Measurements from ENCODE around the gene UCK1. TPM values are rescaled to one million over a fixed set of nuclear protein-coding genes. Genes with fewer than 3 reads are reported as not detected.
"Not testable (repeated sequence)": the region's sequence is repeated elsewhere in the genome, so short reads cannot be mapped to it uniquely, and the experiment has no call there.

The UCK1 gene
- total RNA-seq, 1 donor from 2014 or later = 32.2 TPM

- no peak for DNase-seq (ENCODE audit: extremely low spot score, unreplicated experiment)
- no peaks in the 10 kb centered on the region for H3K4me1 Mint-ChIP-seq (ENCODE audit: unreplicated experiment)
Observed at GRCh38 chr9:131516930-131517329, 14.1 kb downstream of the UCK1 start.

GRCh38 chr9:131516100-131516499, 15.0 kb downstream of the UCK1 start:
- H3K4me1 Mint-ChIP-seq (ENCODE audit: unreplicated experiment) = no peaks in the 10 kb centered on the region
- no peak overlapping the region for H3K27ac Mint-ChIP-seq (ENCODE audit: unreplicated experiment)
- H3K27me3 Mint-ChIP-seq (ENCODE audit: unreplicated experiment) = no peaks in the 10 kb centered on the region
- no peaks in the 10 kb centered on the region for H3K9me3 Mint-ChIP-seq (ENCODE audit: unreplicated experiment)
- H3K36me3 Mint-ChIP-seq (ENCODE audit: unreplicated experiment) = peaks cover 33% of the 10 kb centered on the region
- TF ChIP-seq CTCF (IDR thresholded peaks at IDR 0.05) = no peak
- H3K4me3 Mint-ChIP-seq (ENCODE audit: unreplicated experiment) = no peak overlapping the region
- no peak for DNase-seq (ENCODE audit: extremely low spot score, unreplicated experiment)

More at GRCh38 chr9:131516930-131517329, 14.1 kb downstream of the UCK1 start:
- Mint-ChIP-seq H3K27me3 (ENCODE audit: unreplicated experiment) (no peaks in the 10 kb centered on the region), H3K4me3 (ENCODE audit: unreplicated experiment) (no peak overlapping the region), H3K9me3 (ENCODE audit: unreplicated experiment) (no peaks in the 10 kb centered on the region), H3K36me3 (ENCODE audit: unreplicated experiment) (peaks cover 31% of the 10 kb centered on the region), H3K27ac (ENCODE audit: unreplicated experiment) (no peak overlapping the region)
- no peak for TF ChIP-seq CTCF (IDR thresholded peaks at IDR 0.05)

- H3K27ac Mint-ChIP-seq (ENCODE audit: unreplicated experiment) = not testable (repeated sequence)
- H3K36me3 Mint-ChIP-seq (ENCODE audit: unreplicated experiment) = peaks cover 37% of the 10 kb centered on the region
Observed at GRCh38 chr9:131515559-131516031, 15.5 kb downstream of the UCK1 start.

GRCh38 chr9:131513177-131513576, 17.9 kb downstream of the UCK1 start:
- Mint-ChIP-seq H3K27ac (ENCODE audit: unreplicated experiment) (no peak overlapping the region), H3K4me1 (ENCODE audit: unreplicated experiment) (no peaks in the 10 kb centered on the region), H3K36me3 (ENCODE audit: unreplicated experiment) (peaks cover 32% of the 10 kb centered on the region), H3K4me3 (ENCODE audit: unreplicated experiment) (no peak overlapping the region), H3K9me3 (ENCODE audit: unreplicated experiment) (no peaks in the 10 kb centered on the region), H3K27me3 (ENCODE audit: unreplicated experiment) (no peaks in the 10 kb centered on the region)
- TF ChIP-seq CTCF (IDR thresholded peaks at IDR 0.05) = no peak
- no peak for DNase-seq (ENCODE audit: extremely low spot score, unreplicated experiment)

More at GRCh38 chr9:131515559-131516031, 15.5 kb downstream of the UCK1 start:
- DNase-seq (ENCODE audit: extremely low spot score, unreplicated experiment); H3K4me1 Mint-ChIP-seq (ENCODE audit: unreplicated experiment); H3K9me3 Mint-ChIP-seq (ENCODE audit: unreplicated experiment); H3K27me3 Mint-ChIP-seq (ENCODE audit: unreplicated experiment); H3K4me3 Mint-ChIP-seq (ENCODE audit: unreplicated experiment): not testable (repeated sequence)

GRCh38 chr9:131511880-131512279, 19.2 kb downstream of the UCK1 start:
- TF ChIP-seq CTCF (IDR thresholded peaks at IDR 0.05) = no peak
- Mint-ChIP-seq H3K27me3 (ENCODE audit: unreplicated experiment) (no peaks in the 10 kb centered on the region), H3K4me3 (ENCODE audit: unreplicated experiment) (no peak overlapping the region), H3K4me1 (ENCODE audit: unreplicated experiment) (no peaks in the 10 kb centered on the region), H3K36me3 (ENCODE audit: unreplicated experiment) (peaks cover 27% of the 10 kb centered on the region), H3K27ac (ENCODE audit: unreplicated experiment) (no peak overlapping the region), H3K9me3 (ENCODE audit: unreplicated experiment) (no peaks in the 10 kb centered on the region)
- DNase-seq (ENCODE audit: extremely low spot score, unreplicated experiment) = no peak

- DNase-seq (ENCODE audit: extremely low spot score, unreplicated experiment) = no peak
- peaks cover 29% of the 10 kb centered on the region for H3K36me3 Mint-ChIP-seq (ENCODE audit: unreplicated experiment)
- H3K9me3 Mint-ChIP-seq (ENCODE audit: unreplicated experiment) = no peaks in the 10 kb centered on the region
- TF ChIP-seq CTCF (IDR thresholded peaks at IDR 0.05) = no peak
- H3K27me3 Mint-ChIP-seq (ENCODE audit: unreplicated experiment) = no peaks in the 10 kb centered on the region
- no peaks in the 10 kb centered on the region for H3K4me1 Mint-ChIP-seq (ENCODE audit: unreplicated experiment)
- no peak overlapping the region for H3K27ac Mint-ChIP-seq (ENCODE audit: unreplicated experiment)
- H3K4me3 Mint-ChIP-seq (ENCODE audit: unreplicated experiment) = no peak overlapping the region
Observed at GRCh38 chr9:131511416-131511815, 19.6 kb downstream of the UCK1 start.

Data from osteocyte (in vitro differentiated cells).